GM12878 (cell line): Measurements from ENCODE around the gene GNAI2. TPM values are rescaled to one million over a fixed set of nuclear protein-coding genes. Genes with fewer than 3 reads are reported as not detected.

Source experiments
- ATAC-seq: fragments of 200-7000 bp; cut with Tn5 transposase; 3 replicates; pipeline ENCODE4 v1.9.1; 2020; ENCODE audit warnings: mild to moderate bottlenecking, moderate library complexity
- BruUV-seq: library from RNA; stranded (reverse); fragments of 400-500 nt; replicated peaks from 2 replicates; lab custom pipeline; 2021; lab: Mats Ljungman, UMichigan
- CTCF ChIA-PET: fragments of 300-600 bp; sonication (Branson Sonifier 250); formaldehyde crosslinking; extraction: SDS; loops from one replicate; lab custom pipeline; 2021; ENCODE audit warnings: inconsistent platforms; lab: Yijun Ruan, JAX
- POLR2A ChIA-PET: fragments of 350-600 bp; formaldehyde crosslinking; extraction: SDS; loops from one replicate; lab custom pipeline; 2021; ENCODE audit warnings: inconsistent platforms; lab: Charles Lee
- RAD21 ChIA-PET: fragments of 300-600 bp; sonication (Branson Sonifier 250); formaldehyde crosslinking; loops from one replicate; lab custom pipeline; 2023; ENCODE audit warnings: antibody characterized with exemption; ENCODE audit not compliant: unreplicated experiment; lab: Charles Lee
- SMC1A ChIA-PET: fragments of 300-600 bp; sonication (Branson Sonifier 250); formaldehyde crosslinking; loops from one replicate; lab custom pipeline; 2023; ENCODE audit not compliant: unreplicated experiment, uncharacterized antibody; lab: Charles Lee
- DNase-seq: peaks from one replicate; pipeline ENCODE4 v3.0.0-alpha.2; 2011; ENCODE audit warnings: low read depth, low spot score
- FAIRE-seq: peaks from 3 replicates; lab custom pipeline; 2011; peaks lifted over from hg19 to GRCh38; lab: Jason Lieb, UNC
- H2AFZ ChIP-seq: 2 replicates; pipeline ENCODE4 v1.6.0; 2011; ENCODE audit warnings: low read depth, low read length, control low read depth; ENCODE audit not compliant: control insufficient read depth
- H3K27ac ChIP-seq: 2 replicates; pipeline ENCODE4 v1.5.1; 2011; ENCODE audit warnings: control low read depth; ENCODE audit not compliant: control insufficient read depth, insufficient read depth
- H3K27me3 ChIP-seq, 2 experiments: replicated peaks in 1 of 2; 2 replicates each; pipeline versions ENCODE4 v1.6.0 to v1.6.1; 2011; ENCODE audit warnings: low read length in 1 of 2; ENCODE audit not compliant: control insufficient read depth in 2 of 2, insufficient read depth in 2 of 2
- H3K36me3 ChIP-seq, 2 experiments: 2 replicates each; pipeline ENCODE4 v1.5.1; 2011; ENCODE audit warnings: low read length in 1 of 2; ENCODE audit not compliant: control insufficient read depth in 2 of 2, insufficient read depth in 2 of 2
- H3K4me1 ChIP-seq: 2 replicates; pipeline ENCODE4 v1.6.1; 2011; ENCODE audit warnings: mild to moderate bottlenecking, low read length, moderate library complexity, mixed read lengths; ENCODE audit not compliant: control insufficient read depth, insufficient read depth
- H3K4me2 ChIP-seq: 2 replicates; pipeline ENCODE4 v1.6.0; 2011; ENCODE audit warnings: control low read depth; ENCODE audit not compliant: control insufficient read depth, insufficient read depth
- H3K4me3 ChIP-seq: fragments of 200-600 bp; sonication (generic); 2 replicates; pipeline ENCODE4 v1.5.1; 2016
- H3K79me2 ChIP-seq: 2 replicates; pipeline ENCODE4 v1.6.0; 2011; ENCODE audit warnings: low read length; ENCODE audit not compliant: control insufficient read depth, insufficient read depth
- H3K9ac ChIP-seq: 2 replicates; pipeline ENCODE4 v1.8.0; 2011; ENCODE audit warnings: low read length, control low read depth, mixed read lengths; ENCODE audit not compliant: control insufficient read depth, insufficient read depth
- H3K9me3 ChIP-seq: replicated peaks from 3 replicates; pipeline ENCODE4 v1.5.1; 2011; ENCODE audit warnings: mild to moderate bottlenecking, low read length; ENCODE audit not compliant: control insufficient read depth, insufficient read depth
- H4K20me1 ChIP-seq: 2 replicates; pipeline ENCODE4 v1.6.0; 2011; ENCODE audit not compliant: control insufficient read depth, insufficient read depth
- CBFB ChIP-seq: IDR thresholded peaks from 2 replicates; pipeline ENCODE4 v1.6.1; 2016; ENCODE audit warnings: antibody characterized with exemption, low read depth
- CHD2 ChIP-seq: IDR thresholded peaks from 2 replicates; pipeline ENCODE4 v1.6.1; 2011; ENCODE audit warnings: low read depth, low read length, improper control_type of control experiment, borderline replicate concordance
- JUNB ChIP-seq: IDR thresholded peaks from 2 replicates; pipeline ENCODE4 v1.6.1; 2016; ENCODE audit warnings: antibody characterized with exemption, mild to moderate bottlenecking
- NRF1 ChIP-seq: conservative IDR thresholded peaks from 2 replicates; pipeline ENCODE4 v1.6.1; 2011; ENCODE audit warnings: mild to moderate bottlenecking, low read depth, low read length, improper control_type of control experiment
- RBBP5 ChIP-seq: fragments of 200-600 bp; sonication (generic); conservative IDR thresholded peaks from 2 replicates; pipeline ENCODE4 v1.6.1; 2016
- SPI1 ChIP-seq: IDR thresholded peaks from 2 replicates; pipeline ENCODE4 v1.6.1; 2011; ENCODE audit warnings: low read depth, mild to moderate bottlenecking, low read length, moderate library complexity, borderline replicate concordance; ENCODE audit not compliant: insufficient read depth
- SUZ12 ChIP-seq: fragments of 200-600 bp; sonication (generic); IDR thresholded peaks from one replicate; pipeline ENCODE4 v1.6.1; 2018; ENCODE audit warnings: antibody characterized with exemption, mild to moderate bottlenecking; ENCODE audit not compliant: unreplicated experiment
- TARDBP ChIP-seq: IDR thresholded peaks from 2 replicates; pipeline ENCODE4 v1.6.1; 2016; ENCODE audit warnings: borderline replicate concordance
- TCF7 ChIP-seq: IDR thresholded peaks from 2 replicates; pipeline ENCODE4 v1.6.1; 2014; ENCODE audit warnings: antibody characterized with exemption, borderline replicate concordance
- YBX1 ChIP-seq: fragments of 450-650 bp; IDR thresholded peaks from 2 replicates; pipeline ENCODE4 v1.6.1; 2016; ENCODE audit warnings: antibody characterized with exemption
- ZNF687 ChIP-seq: fragments of 450-650 bp; IDR thresholded peaks from 2 replicates; pipeline ENCODE4 v1.6.1; 2017; ENCODE audit warnings: mild to moderate bottlenecking, moderate library complexity
- WGBS: methylation state at CpG from one replicate; pipeline ENCODE4 v1.1.6; 2016; ENCODE audit warnings: low lambda C conversion rate; ENCODE audit not compliant: insufficient replicate concordance, insufficient coverage; ENCODE audit errors: missing lambda C conversion rate; 5-methylcytosine and 5-hydroxymethylcytosine counted together
- in situ Hi-C: fragments of 300-500 bp; cut with MboI; formaldehyde crosslinking; loops from 9 replicates; pipeline ENCODE4 v1.14.3; 2018; ENCODE audit warnings: mixed read lengths
- intact Hi-C: fragments of 100-400 bp; cut with micrococcal nuclease; formaldehyde crosslinking; loops from one replicate; pipeline ENCODE4 v1.14.2; 2022; ENCODE audit not compliant: unreplicated experiment
- polyA plus RNA-seq, 11 experiments: library from polyadenylated mRNA; depleted of rRNA in 4 of 11; unstranded in 6 of 11; stranded (reverse) in 5 of 11; fragments of >200 nt; fragmentation: Nextera tagmentation in 4 of 11; fragmentation: Illumina TruSeq in 1 of 11; extraction: Ambion mirVana in 4 of 11; extraction: Trizol in 1 of 11; gene quantifications; 1 replicate in 1 of 11; 2 replicates in 10 of 11; pipeline versions ENCODE4 v1.2.1 to v1.2.3, GENCODE V29; 2011 to 2016; ENCODE audit warnings: inconsistent platforms in 2 of 11, missing spikeins in 2 of 11, low read depth in 1 of 11
- total RNA-seq, 4 experiments: library from RNA; depleted of rRNA in 3 of 4; stranded (reverse); fragments of >200 nt in 3 of 4; fragmentation: Illumina TruSeq in 1 of 4; extraction: Trizol in 1 of 4; gene quantifications; 2 replicates each; pipeline versions ENCODE4 v1.2.1 to v1.2.3, GENCODE V29; 2013 to 2021

Gene GNAI2
- total and polyA plus RNA-seq, 10 of the 15 experiments (the other 5 are each of a cell fraction or from before 2014, with no cell fraction given) = 5.0 to 346 (median 237) TPM

GRCh38 chr3:50275996-50276761 is 40.2 kb downstream of the GNAI2 start:
- in situ Hi-C loops = no loop called here
- no peak overlapping the region for H3K4me3 ChIP-seq
- ChIA-PET RAD21 (interaction anchor here (0.6 kb wide), 2 partner anchors 62 to 337 kb away, joined by 3 to 6 read pairs; no protein-coding TSS in a partner anchor), POLR2A (no interaction called here), SMC1A (no interaction called here), CTCF (interaction anchor here (1.4 kb wide), 1 partner anchor 48 kb away, joined by 5 read pairs; no protein-coding TSS in a partner anchor)
- WGBS = 19% methylated on average over 76 of the region's 79 CpGs
- H3K4me1 ChIP-seq = peaks cover 6% of the 10 kb centered on the region
- no TSS peak for BruUV-seq
- intact Hi-C loops = no loop called here
- no peak overlapping the region for H3K9ac ChIP-seq
- H3K9me3 ChIP-seq = no peaks in the 10 kb centered on the region
- DNase-seq (no peak), FAIRE-seq (no peak), ATAC-seq (no peak)
- no peak overlapping the region for H2AFZ ChIP-seq
- peaks cover 7 to 8% of the 10 kb centered on the region in 2 experiments; a peak in 3 of 4 replicates for H3K27me3 ChIP-seq
- TF ChIP-seq YBX1 (no peak), SUZ12 (peak; percentile 31), TARDBP (no peak), JUNB (no peak)
- H3K79me2 ChIP-seq = no peaks in the 10 kb centered on the region
- H4K20me1 ChIP-seq = no peaks in the 10 kb centered on the region
- no peak overlapping the region for H3K4me2 ChIP-seq
- H3K27ac ChIP-seq = no peak overlapping the region
- no peaks in the 10 kb centered on the region for H3K36me3 ChIP-seq

- no peak overlapping the region for H3K4me3 ChIP-seq
- CTCF ChIA-PET = no interaction called here
- no peaks in the 10 kb centered on the region for H3K9me3 ChIP-seq
- SMC1A ChIA-PET = no interaction called here
- FAIRE-seq = no peak
- WGBS = 67% methylated on average over 17 of the region's 17 CpGs
- intact Hi-C loops (no loop called here), in situ Hi-C loops (no loop called here)
- no peak for DNase-seq
- H3K27me3 ChIP-seq = peaks cover 7 to 8% of the 10 kb centered on the region in 2 experiments; a peak in 3 of 4 replicates
- no peaks in the 10 kb centered on the region for H3K36me3 ChIP-seq
- no peaks in the 10 kb centered on the region for H4K20me1 ChIP-seq
- H3K4me1 ChIP-seq = peaks cover 6% of the 10 kb centered on the region
- RAD21 ChIA-PET = no interaction called here
- H3K79me2 ChIP-seq = no peaks in the 10 kb centered on the region
- H3K4me2 ChIP-seq = no peak overlapping the region
- POLR2A ChIA-PET = no interaction called here
- no peak overlapping the region for H3K9ac ChIP-seq
- ATAC-seq = no peak
- no peak overlapping the region for H3K27ac ChIP-seq
- no TSS peak for BruUV-seq
- no peak overlapping the region for H2AFZ ChIP-seq
- TF ChIP-seq YBX1 = no peak
- no peak for TF ChIP-seq NRF1
- TF ChIP-seq ZNF687 = no peak
- no peak for TF ChIP-seq CHD2
- no peak for TF ChIP-seq SPI1
- TF ChIP-seq TCF7 = no peak
- TF ChIP-seq CBFB = no peak
- no peak for TF ChIP-seq RBBP5
These were observed 40.7 kb downstream of the GNAI2 start for GRCh38 chr3:50276762-50277101.
